ENCODE data around the gene MPI.

GRCh38 chr15:74867466-74868038, 22.3 kb upstream of the MPI start:
- TF ChIP-seq YY1 (IDR thresholded peaks at IDR 0.05; ENCODE audit: insufficient read depth, insufficient read length) (no peak), ZNF274 (IDR thresholded peaks at IDR 0.05; ENCODE audit: low read depth, low read length) (no peak), SUZ12 (IDR thresholded peaks at IDR 0.05; ENCODE audit: extremely low read depth, insufficient read depth, insufficient read length) (no peak)
